Spinal cord (tissue), 10 donors: Measurements from ENCODE around the gene RHOBTB3. TPM values are rescaled to one million over a fixed set of nuclear protein-coding genes. Genes with fewer than 3 reads are reported as not detected.
A peak's percentile ranks its signal among the peaks of the same experiment; 100 is the strongest.

Source experiments
- DNase-seq, 6 donors: peaks; one replicate each; pipeline versions ENCODE4 v3.0.0 to v3.0.0-alpha.2; 2013 to 2015; ENCODE audit warnings: low spot score in 6 of 6, low read depth in 4 of 6
- H3K27ac ChIP-seq: one replicate; pipeline ENCODE4 v1.5.1; 2013; ENCODE audit warnings: low read depth, low read length, control low read depth
- H3K27me3 ChIP-seq: one replicate; pipeline ENCODE4 v1.6.1; 2013; ENCODE audit warnings: low read length; ENCODE audit not compliant: control insufficient read depth, insufficient read depth
- H3K36me3 ChIP-seq: one replicate; pipeline ENCODE4 v1.6.1; 2013; ENCODE audit warnings: low read length; ENCODE audit not compliant: control insufficient read depth, insufficient read depth
- H3K4me1 ChIP-seq: one replicate; pipeline ENCODE4 v1.6.1; 2013; ENCODE audit warnings: low read length; ENCODE audit not compliant: control insufficient read depth, insufficient read depth
- H3K4me3 ChIP-seq: one replicate; pipeline ENCODE4 v1.5.1; 2013; ENCODE audit warnings: low read depth, low read length, control low read depth
- H3K9me3 ChIP-seq: one replicate; pipeline ENCODE4 v1.6.1; 2013; ENCODE audit warnings: low read length; ENCODE audit not compliant: control insufficient read depth, insufficient read depth
- WGBS: methylation state at CpG from one replicate; pipeline ENCODE4 v1.1.5; 2013; ENCODE audit warnings: missing lambda C conversion rate; ENCODE audit not compliant: insufficient coverage; 5-methylcytosine and 5-hydroxymethylcytosine counted together
- polyA plus RNA-seq, 2 donors: library from polyadenylated mRNA; unstranded; fragments of 120-200 nt; gene quantifications; one replicate each; pipeline ENCODE4 v1.2.1, GENCODE V29; 2013; ENCODE audit not compliant: insufficient read length in 2 of 2
- total RNA-seq, 2 donors: library from RNA; depleted of rRNA in 1 of 2; stranded (reverse); fragments of 120-200 nt in 1 of 2; fragments of >200 nt in 1 of 2; gene quantifications; one replicate each; pipeline versions ENCODE4 v1.2.3 to v1.2.4, GENCODE V29; 2013 to 2014
- donor health status: healthy.

The RHOBTB3 gene
- total and polyA plus RNA-seq, 4 donors, result 44.2 to 182 (median 79.8) TPM

DNA sequence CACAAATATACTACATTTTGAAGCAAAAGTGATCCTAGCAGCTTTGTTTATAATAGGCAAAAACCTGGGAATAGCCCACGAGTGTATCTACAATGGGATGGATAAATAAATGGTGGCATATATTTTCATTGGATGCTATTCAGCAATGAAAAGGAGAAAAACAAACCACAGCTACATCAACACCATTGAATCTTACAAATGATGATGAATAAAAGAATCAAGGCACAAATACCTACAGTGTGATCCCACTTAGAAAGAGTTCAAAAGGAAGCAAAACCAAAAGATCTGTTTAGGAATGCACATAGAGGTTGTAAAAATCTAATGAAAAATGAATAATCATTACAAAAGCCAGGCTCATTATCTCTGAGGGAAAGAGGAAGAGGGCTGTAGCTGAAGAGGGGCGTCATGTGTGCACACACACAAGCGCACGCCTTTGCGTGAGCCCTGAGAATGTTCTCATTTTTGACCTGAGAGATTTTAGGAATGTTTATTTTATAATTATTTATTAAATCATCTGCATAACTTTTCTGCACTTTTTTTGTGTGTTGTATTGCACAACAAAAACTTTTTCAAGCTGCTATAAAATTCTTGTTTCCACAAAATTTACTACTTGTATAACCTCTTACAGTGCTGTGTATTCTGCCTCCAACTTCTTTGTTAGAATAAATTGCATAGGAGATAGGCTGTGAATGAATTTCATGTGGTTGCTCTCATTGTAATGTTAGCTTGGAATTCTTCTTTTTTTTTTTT lies 5.9 kb upstream of the RHOBTB3 start:
- Histone ChIP-seq H3K36me3 (no peaks in the 10 kb centered on the region), H3K27ac (no peak overlapping the region), H3K27me3 (no peaks in the 10 kb centered on the region), H3K4me3 (no peak overlapping the region), H3K4me1 (no peaks in the 10 kb centered on the region), H3K9me3 (no peaks in the 10 kb centered on the region)
- WGBS, result no CpG with 5 or more reads among the region's 5 CpGs
- no peak for DNase-seq

DNA sequence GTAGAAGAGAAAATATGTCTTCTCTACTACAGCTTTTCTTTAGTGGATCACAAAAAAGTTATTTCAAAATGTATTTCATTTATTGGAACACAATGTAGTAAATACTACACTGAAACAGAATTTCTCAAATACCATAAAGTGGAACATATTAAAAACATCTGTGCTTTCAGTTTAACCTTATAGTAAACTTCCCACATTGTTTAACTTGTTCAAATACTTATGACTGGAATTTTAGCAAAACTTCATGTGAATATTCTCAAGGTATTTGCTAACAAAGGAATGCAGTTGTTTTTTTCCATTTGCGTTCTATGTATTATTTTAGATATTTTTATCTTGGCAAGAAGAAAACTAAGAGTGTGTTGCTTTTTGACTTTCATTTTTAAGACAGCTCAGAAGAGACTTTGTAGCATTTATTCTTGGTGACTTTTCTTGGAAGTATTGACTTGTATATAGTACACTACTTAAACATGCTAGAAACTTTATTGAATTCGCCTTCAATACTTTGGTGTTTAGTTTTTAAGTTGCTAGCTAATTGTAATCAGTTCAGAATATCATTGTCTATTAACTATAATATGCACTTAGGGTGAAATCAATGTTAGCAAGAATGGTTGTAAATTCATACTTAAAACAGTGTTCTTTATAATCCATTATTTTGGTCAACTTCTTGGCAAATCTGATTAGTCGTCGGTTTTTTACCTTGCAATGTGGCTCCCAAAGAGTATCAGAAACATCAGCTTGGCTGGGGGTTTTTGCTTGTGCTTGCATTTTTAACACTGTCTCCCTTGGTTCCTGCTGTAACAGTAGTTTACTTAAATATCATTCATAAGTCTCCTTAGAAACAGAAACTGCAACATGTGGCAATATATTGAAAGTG lies 5.0 kb upstream of the RHOBTB3 start:
- no peak overlapping the region for H3K4me3 ChIP-seq
- no peaks in the 10 kb centered on the region for H3K4me1 ChIP-seq
- H3K27ac ChIP-seq, result no peak overlapping the region
- H3K36me3 ChIP-seq, result no peaks in the 10 kb centered on the region
- H3K9me3 ChIP-seq, result no peaks in the 10 kb centered on the region
- H3K27me3 ChIP-seq, result no peaks in the 10 kb centered on the region
- 50% methylated on average over 2 of the region's 4 CpGs for WGBS
- DNase-seq, result no peak

DNA sequence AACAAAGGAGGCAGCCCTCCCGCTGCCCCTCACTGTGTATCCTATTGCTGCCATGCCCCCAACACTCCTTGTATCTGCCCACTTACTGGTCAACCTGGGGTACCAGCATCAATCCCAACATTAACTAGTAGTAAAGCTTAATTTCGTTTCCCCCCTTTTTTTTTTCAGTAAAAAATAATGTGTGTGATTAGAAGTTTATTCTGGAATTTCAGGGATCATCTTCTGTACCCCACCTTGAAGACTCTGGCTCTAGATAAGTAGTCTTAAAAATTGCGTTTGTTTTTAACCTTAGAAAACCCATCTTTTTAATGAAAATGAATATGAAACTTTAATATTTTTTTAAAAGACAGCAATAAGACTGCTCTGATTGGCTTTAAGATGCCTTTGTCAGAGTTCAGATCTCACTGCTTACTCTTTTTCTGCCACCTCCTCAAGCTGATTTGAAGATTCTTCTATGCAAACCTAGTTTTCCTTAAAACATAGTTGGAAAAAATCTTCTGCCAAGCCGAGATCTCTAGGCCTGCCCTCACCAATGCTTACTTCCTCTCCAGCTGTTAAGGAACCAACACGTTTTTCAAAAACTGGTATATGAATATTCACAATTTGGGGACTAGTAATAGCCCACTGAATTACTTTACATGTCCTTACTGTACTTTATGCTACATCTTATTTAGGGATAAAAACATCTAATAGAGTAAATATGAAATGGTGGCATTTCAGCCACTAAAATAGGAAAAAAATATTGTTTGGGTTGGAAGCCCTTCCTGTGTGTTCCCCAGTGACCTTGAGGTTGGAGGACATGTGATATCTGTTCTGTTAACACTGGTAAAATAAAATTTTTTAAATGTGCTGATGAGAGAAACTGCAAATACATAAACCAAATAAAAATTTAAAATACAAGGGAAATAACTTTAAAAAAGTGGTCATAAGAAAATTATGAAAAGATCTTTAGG lies 4.0 kb upstream of the RHOBTB3 start:
- H3K4me1 ChIP-seq, result no peaks in the 10 kb centered on the region
- WGBS, result no CpG with 5 or more reads among the region's 5 CpGs
- H3K27me3 ChIP-seq, result no peaks in the 10 kb centered on the region
- no peak for DNase-seq
- no peak overlapping the region for H3K4me3 ChIP-seq
- no peaks in the 10 kb centered on the region for H3K36me3 ChIP-seq
- H3K9me3 ChIP-seq, result no peaks in the 10 kb centered on the region
- no peak overlapping the region for H3K27ac ChIP-seq

DNA sequence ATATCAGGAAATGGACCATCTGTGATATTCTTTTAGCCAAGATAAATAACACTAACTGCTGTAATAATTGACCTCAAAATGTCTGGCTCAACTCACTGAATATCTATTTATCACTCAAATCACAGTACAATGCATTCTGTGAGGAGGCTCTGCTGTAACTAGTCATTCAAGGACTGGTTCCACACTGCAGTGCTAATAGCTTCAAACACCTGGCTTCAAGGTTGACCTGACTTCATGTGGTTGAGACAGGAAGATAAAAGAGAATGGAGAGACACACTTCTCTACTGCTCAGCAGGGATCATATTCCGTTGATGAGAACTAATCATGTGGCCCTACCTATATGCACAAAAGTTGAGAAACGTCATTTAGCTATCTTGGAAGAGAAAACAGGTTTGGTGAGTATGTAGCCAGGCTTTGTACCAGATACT lies 3.4 kb upstream of the RHOBTB3 start:
- Histone ChIP-seq H3K4me3 (no peak overlapping the region), H3K27ac (no peak overlapping the region), H3K4me1 (no peaks in the 10 kb centered on the region), H3K9me3 (no peaks in the 10 kb centered on the region), H3K27me3 (no peaks in the 10 kb centered on the region), H3K36me3 (no peaks in the 10 kb centered on the region)
- DNase-seq, result no peak
- WGBS, result no CpG with 5 or more reads among the region's 2 CpGs

DNA sequence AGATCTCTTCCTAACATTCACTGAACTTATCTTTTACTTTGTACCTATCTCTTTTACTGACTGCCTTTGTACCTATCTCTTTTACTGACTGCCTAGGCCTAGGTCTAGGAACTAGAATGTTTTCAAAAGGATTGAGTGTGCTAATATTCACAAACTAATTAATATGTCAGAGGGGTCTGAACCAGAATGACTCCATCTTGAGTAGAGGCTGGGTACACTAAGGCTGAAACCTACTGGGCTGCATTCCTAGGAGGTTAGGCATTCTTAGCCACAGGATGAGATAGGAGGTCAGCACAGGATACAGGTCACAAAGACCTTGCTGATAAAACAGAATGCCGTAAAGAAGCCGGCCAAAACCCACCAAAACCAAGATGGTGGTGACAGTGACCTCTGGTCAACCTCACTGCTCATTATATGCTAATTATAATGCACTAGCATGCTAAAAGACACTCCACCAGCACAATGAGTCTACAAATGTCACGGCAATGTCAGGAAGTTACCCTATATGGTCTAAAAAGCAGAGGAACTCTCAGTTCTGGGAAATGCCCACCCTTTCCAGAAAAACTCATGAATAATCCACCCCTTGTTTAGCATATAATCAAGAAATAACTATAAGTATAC lies 2.5 kb upstream of the RHOBTB3 start:
- WGBS, result 93% methylated on average over 3 of the region's 3 CpGs
- Histone ChIP-seq H3K36me3 (no peaks in the 10 kb centered on the region), H3K9me3 (no peaks in the 10 kb centered on the region), H3K4me3 (no peak overlapping the region), H3K27ac (no peak overlapping the region), H3K27me3 (no peaks in the 10 kb centered on the region), H3K4me1 (no peaks in the 10 kb centered on the region)
- no peak for DNase-seq

DNA sequence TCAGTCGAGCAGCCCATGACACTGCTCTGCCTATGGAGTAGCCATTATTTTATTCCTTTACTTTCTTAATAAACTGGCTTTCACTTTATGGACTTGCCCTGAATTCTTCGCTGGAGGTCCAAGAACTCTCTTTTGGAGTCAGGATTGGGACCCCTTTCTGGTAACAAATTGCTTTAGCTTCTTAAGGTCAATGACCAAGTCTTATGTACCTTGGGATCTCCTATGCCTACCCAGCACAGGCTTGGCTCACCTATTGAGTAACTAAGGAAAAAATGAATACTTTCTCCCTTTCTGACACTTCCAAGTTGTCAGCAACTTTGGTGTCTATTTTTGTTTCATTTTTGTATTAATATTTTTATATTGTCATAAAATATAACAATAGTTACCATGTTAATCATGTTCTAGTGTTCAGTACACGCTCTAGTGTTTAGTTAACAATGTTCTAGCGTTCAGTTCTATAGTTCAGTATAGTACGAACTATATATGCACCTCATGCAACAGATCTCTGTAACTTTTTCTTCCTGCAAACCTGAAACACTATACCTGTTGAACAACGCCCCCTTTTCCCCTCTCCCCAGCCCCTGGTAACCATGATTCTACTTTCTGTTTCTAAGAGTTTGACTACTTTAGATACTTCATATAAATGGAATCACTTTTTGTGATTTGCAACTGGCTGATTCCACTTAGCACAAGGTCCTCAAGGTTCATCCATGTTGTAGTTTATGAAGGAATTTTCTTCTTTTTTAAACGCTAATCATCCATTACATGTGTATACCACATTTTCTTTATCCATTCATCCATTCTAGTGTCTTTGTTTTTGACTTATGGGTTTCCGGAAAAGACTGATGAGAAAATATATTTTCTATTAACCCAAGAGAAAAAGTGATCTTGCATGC lies 1.8 kb upstream of the RHOBTB3 start:
- Histone ChIP-seq H3K9me3 (no peaks in the 10 kb centered on the region), H3K27ac (no peak overlapping the region), H3K36me3 (no peaks in the 10 kb centered on the region), H3K4me1 (no peaks in the 10 kb centered on the region), H3K27me3 (no peaks in the 10 kb centered on the region), H3K4me3 (no peak overlapping the region)
- WGBS, result no CpG with 5 or more reads among the region's 8 CpGs
- DNase-seq, result no peak

DNA sequence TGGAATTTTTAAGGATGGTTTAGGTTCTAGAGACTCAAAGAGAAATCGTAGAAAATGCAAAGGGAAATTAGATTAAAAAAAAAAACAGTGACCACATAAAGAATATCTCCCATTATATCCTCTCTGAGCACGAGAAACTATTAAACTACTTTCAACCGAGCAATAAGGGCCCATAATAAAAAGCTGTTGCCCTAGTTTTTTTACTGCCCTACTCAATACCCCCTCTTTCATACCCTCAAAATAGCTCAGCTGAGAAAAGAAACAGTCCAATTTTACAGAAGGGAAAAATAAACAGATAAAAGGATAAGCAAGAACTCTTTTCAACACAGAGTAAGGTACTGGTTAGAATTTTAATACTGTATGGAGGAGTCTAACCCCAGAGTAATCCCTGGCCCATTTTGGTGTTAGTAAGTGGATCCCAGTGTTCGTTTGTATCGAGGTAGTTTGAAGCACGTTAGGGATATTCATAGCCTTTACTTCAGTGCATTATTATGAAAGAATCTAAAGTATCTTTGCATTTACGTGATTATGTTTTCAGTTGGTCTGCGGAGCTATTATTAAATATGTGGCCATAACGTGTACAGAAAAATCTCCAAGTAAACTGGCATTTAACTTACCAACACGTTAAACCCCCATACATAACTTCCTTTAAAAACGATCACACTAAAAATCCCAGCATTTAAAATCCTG lies 980 bp upstream of the RHOBTB3 start:
- H3K4me1 ChIP-seq, result no peaks in the 10 kb centered on the region
- H3K27me3 ChIP-seq, result no peaks in the 10 kb centered on the region
- WGBS, result 53% methylated on average over 2 of the region's 11 CpGs
- no peaks in the 10 kb centered on the region for H3K9me3 ChIP-seq
- H3K36me3 ChIP-seq, result no peaks in the 10 kb centered on the region
- H3K27ac ChIP-seq, result peak overlapping the region; percentile 90
- H3K4me3 ChIP-seq, result peak overlapping the region; percentile 86
- DNase-seq, result peak in 3 of 6 donors; percentile 9 to 55 (median 43)
